MCF 10A (cell line): Measurements from ENCODE around the gene PLG. TPM values are rescaled to one million over a fixed set of nuclear protein-coding genes. Genes with fewer than 3 reads are reported as not detected.
"Not testable (repeated sequence)": the region's sequence is repeated elsewhere in the genome, so short reads cannot be mapped to it uniquely, and the experiment has no call there.

Source experiments
- BruUV-seq: library from RNA; stranded (reverse); fragments of 400-500 nt; replicated peaks from 2 replicates; lab custom pipeline; 2021; lab: Mats Ljungman, UMichigan
- CTCF ChIA-PET: fragments of 300-600 bp; sonication (Branson Sonifier 250); formaldehyde crosslinking; extraction: SDS; loops from one replicate; lab custom pipeline; 2021; ENCODE audit warnings: antibody characterized with exemption, inconsistent platforms; lab: Yijun Ruan, JAX
- POLR2A ChIA-PET: fragments of 300-600, 350-650 bp; sonication (Branson Sonifier 250); formaldehyde crosslinking; extraction: SDS; loops from one replicate; lab custom pipeline; 2020; ENCODE audit warnings: antibody characterized with exemption, inconsistent platforms; lab: Yijun Ruan, JAX
- DNase-seq: peaks from one replicate; pipeline ENCODE4 v3.0.0-alpha.2; 2018; ENCODE audit not compliant: unreplicated experiment
- H3K27ac Mint-ChIP-seq: one replicate; pipeline ENCODE4 v1.8.0; 2022; ENCODE audit warnings: mild to moderate bottlenecking, low read depth, mixed read lengths; ENCODE audit not compliant: unreplicated experiment
- H3K27me3 Mint-ChIP-seq: one replicate; pipeline ENCODE4 v1.8.0; 2022; ENCODE audit warnings: mixed read lengths; ENCODE audit not compliant: insufficient read depth, unreplicated experiment
- H3K36me3 Mint-ChIP-seq: one replicate; pipeline ENCODE4 v1.8.0; 2022; ENCODE audit warnings: mild to moderate bottlenecking, moderate library complexity, mixed read lengths; ENCODE audit not compliant: insufficient read depth, unreplicated experiment
- H3K4me1 Mint-ChIP-seq: one replicate; pipeline ENCODE4 v1.8.0; 2022; ENCODE audit warnings: mixed read lengths; ENCODE audit not compliant: insufficient read depth, unreplicated experiment
- H3K4me3 Mint-ChIP-seq: one replicate; pipeline ENCODE4 v1.8.0; 2022; ENCODE audit warnings: mild to moderate bottlenecking, moderate library complexity, mixed read lengths; ENCODE audit not compliant: unreplicated experiment
- H3K9me3 Mint-ChIP-seq: one replicate; pipeline ENCODE4 v1.8.0; 2022; ENCODE audit warnings: mixed read lengths; ENCODE audit not compliant: unreplicated experiment
- CTCF ChIP-seq: fragments of 200-600 bp; IDR thresholded peaks from one replicate; pipeline ENCODE4 v1.8.0; 2022; ENCODE audit warnings: antibody characterized with exemption, mild to moderate bottlenecking; ENCODE audit not compliant: unreplicated experiment
- intact Hi-C: fragments of 100-400 bp; cut with micrococcal nuclease; formaldehyde crosslinking; loops from 2 replicates; pipeline ENCODE4 v1.14.1; 2022
- total RNA-seq: library from RNA; stranded (reverse); gene quantifications from 2 replicates; pipeline ENCODE4 v1.2.3, GENCODE V29; 2022

The PLG gene
- total RNA-seq, 1 experiment from 2014 or later, result not detected

- no peaks in the 10 kb centered on the region for H3K9me3 Mint-ChIP-seq
- no peaks in the 10 kb centered on the region for H3K27me3 Mint-ChIP-seq
- POLR2A ChIA-PET, result no interaction called here
- no peaks in the 10 kb centered on the region for H3K36me3 Mint-ChIP-seq
- CTCF ChIA-PET, result no interaction called here
- BruUV-seq, result no TSS peak
- no peak for TF ChIP-seq CTCF
- no peak overlapping the region for H3K27ac Mint-ChIP-seq
- intact Hi-C loops, result no loop called here
- H3K4me3 Mint-ChIP-seq, result no peak overlapping the region
- DNase-seq, result no peak
- no peaks in the 10 kb centered on the region for H3K4me1 Mint-ChIP-seq
Measured at GRCh38 chr6:160685762-160686450, 16.1 kb upstream of the PLG start.

- Mint-ChIP-seq H3K27ac (no peak overlapping the region), H3K4me3 (no peak overlapping the region), H3K4me1 (no peaks in the 10 kb centered on the region), H3K36me3 (no peaks in the 10 kb centered on the region), H3K27me3 (no peaks in the 10 kb centered on the region), H3K9me3 (no peaks in the 10 kb centered on the region)
- TF ChIP-seq CTCF, result no peak
- intact Hi-C loops, result no loop called here
- no peak for DNase-seq
- BruUV-seq, result no TSS peak
- POLR2A ChIA-PET, result no interaction called here
- CTCF ChIA-PET, result no interaction called here
Measured at GRCh38 chr6:160690458-160690857, 11.6 kb upstream of the PLG start.

- ChIA-PET POLR2A (no interaction called here), CTCF (no interaction called here)
- Mint-ChIP-seq H3K4me3 (no peak overlapping the region), H3K27ac (no peak overlapping the region), H3K36me3 (no peaks in the 10 kb centered on the region), H3K4me1 (no peaks in the 10 kb centered on the region), H3K9me3 (no peaks in the 10 kb centered on the region), H3K27me3 (no peaks in the 10 kb centered on the region)
- intact Hi-C loops, result no loop called here
- BruUV-seq, result no TSS peak
- DNase-seq, result no peak
- no peak for TF ChIP-seq CTCF
Measured at GRCh38 chr6:160691617-160692016, 10.4 kb upstream of the PLG start.

GRCh38 chr6:160692369-160692959 is 9.6 kb upstream of the PLG start:
- peak; percentile 11 for DNase-seq
- CTCF ChIA-PET, result interaction anchor here (0.7 kb wide), 1 partner anchor 14 kb away, joined by 4 read pairs; no protein-coding TSS in a partner anchor
- POLR2A ChIA-PET, result no interaction called here
- Mint-ChIP-seq H3K27me3 (no peaks in the 10 kb centered on the region), H3K27ac (no peak overlapping the region), H3K36me3 (no peaks in the 10 kb centered on the region), H3K4me3 (no peak overlapping the region), H3K9me3 (no peaks in the 10 kb centered on the region), H3K4me1 (no peaks in the 10 kb centered on the region)
- TF ChIP-seq CTCF, result peak; percentile 13
- intact Hi-C loops, result no loop called here
- no TSS peak for BruUV-seq

- intact Hi-C loops, CTCF ChIA-PET, H3K9me3 Mint-ChIP-seq, BruUV-seq, POLR2A ChIA-PET, H3K27me3 Mint-ChIP-seq, H3K4me3 Mint-ChIP-seq, H3K4me1 Mint-ChIP-seq, H3K36me3 Mint-ChIP-seq, H3K27ac Mint-ChIP-seq: not testable (repeated sequence)
- DNase-seq, result peak; percentile 11
Measured at GRCh38 chr6:160695025-160695424, 7.0 kb upstream of the PLG start.

GRCh38 chr6:160695622-160696021 is 6.4 kb upstream of the PLG start:
- BruUV-seq, H3K9me3 Mint-ChIP-seq, DNase-seq, H3K36me3 Mint-ChIP-seq, H3K27ac Mint-ChIP-seq, intact Hi-C loops, H3K4me1 Mint-ChIP-seq, H3K4me3 Mint-ChIP-seq, POLR2A ChIA-PET, CTCF ChIA-PET, H3K27me3 Mint-ChIP-seq: not testable (repeated sequence)
